Stimulated activated CD8-positive, alpha-beta memory T cell treated with anti-CD3 and anti-CD28 coated beads, Interleukin-15, amount 100 ng/mL, for 24 hours (primary cell): ENCODE measurements around the gene HJURP.
A peak's percentile ranks its signal among the peaks of the same experiment; 100 is the strongest.
"Not testable (repeated sequence)": the region's sequence is repeated elsewhere in the genome, so short reads cannot be mapped to it uniquely, and the experiment has no call there.

ENCODE experiments used
- DNase-seq: peaks from one replicate; pipeline ENCODE4 v3.0.0-alpha.2; 2020; ENCODE audit warnings: low read depth

Gene HJURP, protein sequence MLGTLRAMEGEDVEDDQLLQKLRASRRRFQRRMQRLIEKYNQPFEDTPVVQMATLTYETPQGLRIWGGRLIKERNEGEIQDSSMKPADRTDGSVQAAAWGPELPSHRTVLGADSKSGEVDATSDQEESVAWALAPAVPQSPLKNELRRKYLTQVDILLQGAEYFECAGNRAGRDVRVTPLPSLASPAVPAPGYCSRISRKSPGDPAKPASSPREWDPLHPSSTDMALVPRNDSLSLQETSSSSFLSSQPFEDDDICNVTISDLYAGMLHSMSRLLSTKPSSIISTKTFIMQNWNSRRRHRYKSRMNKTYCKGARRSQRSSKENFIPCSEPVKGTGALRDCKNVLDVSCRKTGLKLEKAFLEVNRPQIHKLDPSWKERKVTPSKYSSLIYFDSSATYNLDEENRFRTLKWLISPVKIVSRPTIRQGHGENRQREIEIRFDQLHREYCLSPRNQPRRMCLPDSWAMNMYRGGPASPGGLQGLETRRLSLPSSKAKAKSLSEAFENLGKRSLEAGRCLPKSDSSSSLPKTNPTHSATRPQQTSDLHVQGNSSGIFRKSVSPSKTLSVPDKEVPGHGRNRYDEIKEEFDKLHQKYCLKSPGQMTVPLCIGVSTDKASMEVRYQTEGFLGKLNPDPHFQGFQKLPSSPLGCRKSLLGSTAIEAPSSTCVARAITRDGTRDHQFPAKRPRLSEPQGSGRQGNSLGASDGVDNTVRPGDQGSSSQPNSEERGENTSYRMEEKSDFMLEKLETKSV

GRCh38 chr2:233854241-233854981, at the start of gene HJURP:
Gene HJURP (minus strand): TSS chr2:233854535. CDS start chr2:233854500, 35 bp downstream.
- DNase-seq: peak; percentile 61

GRCh38 chr2:233901884-233902283, 47.5 kb upstream of the HJURP start:
- no peak for DNase-seq

- DNase-seq: no peak
These were observed 47.0 kb upstream of the HJURP start for GRCh38 chr2:233901367-233901766.

GRCh38 chr2:233896253-233896652, 41.9 kb upstream of the HJURP start:
- DNase-seq: not testable (repeated sequence)

GRCh38 chr2:233892793-233893192, 38.5 kb upstream of the HJURP start:
- DNase-seq: no peak

DNA sequence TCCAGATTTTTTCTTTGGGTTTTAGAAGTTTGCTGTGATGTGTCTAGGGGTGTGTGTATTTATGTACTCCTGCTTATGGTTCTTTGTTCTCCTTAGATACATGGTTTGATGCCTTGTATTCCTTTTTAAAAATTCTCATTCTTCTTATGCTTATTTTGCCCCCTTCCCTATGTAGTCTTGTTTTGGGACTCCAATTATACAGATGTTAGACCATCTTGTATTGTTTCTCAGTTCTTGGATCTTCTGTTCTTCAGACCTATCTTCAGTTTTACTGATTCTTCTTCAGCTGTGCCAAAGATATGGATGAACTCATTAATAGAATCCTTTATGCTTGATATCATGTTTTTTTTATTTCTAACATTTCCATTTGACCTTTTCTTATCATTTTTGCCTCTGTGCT, 28.0 kb upstream of the HJURP start:
- DNase-seq: no peak

DNA sequence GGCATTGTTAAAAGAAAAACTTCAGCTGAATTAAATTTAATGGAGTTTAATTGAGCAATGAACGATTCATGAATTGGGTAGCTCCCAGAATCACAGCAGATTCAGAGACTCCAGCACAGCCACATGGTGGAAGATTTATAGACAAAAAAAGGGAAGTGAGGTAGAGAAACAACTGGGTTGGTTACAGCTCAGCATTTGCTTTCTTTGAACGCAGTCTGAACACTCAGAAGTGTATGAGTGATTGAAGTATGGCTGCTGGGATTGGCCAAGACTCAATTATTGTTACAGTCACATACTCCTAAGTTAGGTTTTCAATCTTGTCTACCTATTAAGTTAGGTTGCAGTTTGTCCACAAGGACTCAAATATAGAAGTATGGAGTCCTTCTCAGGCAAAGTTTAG, 17.8 kb upstream of the HJURP start:
- DNase-seq: not testable (repeated sequence)

GRCh38 chr2:233871432-233871831, 17.1 kb upstream of the HJURP start:
- DNase-seq: no peak

- peak; percentile 31 for DNase-seq
These were observed 13.7 kb upstream of the HJURP start, which contains the start of gene MSL3B for GRCh38 chr2:233867993-233868532. Gene MSL3B (minus strand): TSS chr2:233868386.

DNA sequence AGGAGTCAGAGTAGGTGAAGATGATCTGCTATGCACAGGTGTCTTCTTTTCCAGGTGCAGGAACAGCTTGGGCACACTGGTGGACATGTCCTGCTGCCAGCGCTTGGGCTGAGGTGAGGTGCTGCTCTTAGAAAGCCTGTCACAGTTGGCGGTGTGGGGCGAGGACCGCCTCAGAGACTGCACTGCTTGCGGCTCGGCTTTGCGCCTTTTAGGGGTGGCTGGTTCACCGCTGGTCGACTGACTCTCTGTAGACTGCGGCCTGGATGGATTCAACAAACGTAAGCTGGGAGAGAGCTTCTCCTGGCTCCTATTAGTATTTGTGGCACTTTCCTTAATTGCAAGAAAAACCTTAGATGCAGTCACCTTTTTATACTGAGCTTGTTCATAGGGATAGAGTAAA, 12.1 kb upstream of the HJURP start:
- DNase-seq: no peak

- DNase-seq: no peak
These were observed 11.5 kb upstream of the HJURP start for GRCh38 chr2:233865838-233866237.

- DNase-seq: no peak
These were observed 8.0 kb upstream of the HJURP start for GRCh38 chr2:233862261-233862768.

GRCh38 chr2:233858331-233858730, 4.0 kb upstream of the HJURP start:
- no peak for DNase-seq

GRCh38 chr2:233857511-233858141, 3.3 kb upstream of the HJURP start:
- peak; percentile 28 for DNase-seq

DNA sequence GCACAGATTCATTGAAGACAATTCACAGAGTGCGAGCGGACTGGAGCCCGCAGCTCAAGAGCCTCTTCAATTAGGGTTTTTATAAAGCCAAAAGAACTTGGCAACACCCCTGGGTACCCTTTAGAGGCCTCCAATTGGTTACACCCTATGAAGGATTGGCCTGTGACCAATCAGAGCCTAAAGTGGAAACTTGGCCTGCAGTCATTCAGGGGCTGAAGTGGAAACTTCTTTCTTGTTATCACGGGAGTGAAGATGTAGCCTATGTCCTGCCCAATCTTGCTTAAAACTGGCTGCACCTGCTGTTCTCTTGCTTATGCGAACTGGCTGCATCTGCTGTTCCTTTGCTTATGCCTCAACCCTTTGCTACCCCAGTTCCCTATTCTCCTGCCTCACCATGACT, 1.8 kb upstream of the HJURP start:
- no peak for DNase-seq

DNA sequence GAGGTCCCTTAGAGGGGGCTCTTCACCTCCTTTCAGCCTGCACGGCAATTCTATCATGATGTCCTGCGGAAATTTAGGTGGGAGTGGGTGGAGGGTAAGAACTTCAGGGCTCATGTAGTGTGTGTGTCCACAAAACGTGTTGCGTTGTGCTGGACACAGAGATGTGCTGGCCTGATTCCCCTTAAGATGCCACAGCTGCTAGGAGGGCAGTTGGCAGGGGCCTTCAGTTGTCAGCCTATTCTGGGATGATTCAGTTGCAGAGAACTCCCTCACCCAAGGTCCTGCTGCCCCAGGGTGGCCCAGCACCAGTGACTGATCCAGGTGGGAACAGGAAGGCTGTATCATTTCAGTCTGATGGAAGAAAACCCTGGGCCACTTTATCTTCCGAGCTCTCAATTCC, 1.0 kb upstream of the HJURP start:
- DNase-seq: no peak

DNA sequence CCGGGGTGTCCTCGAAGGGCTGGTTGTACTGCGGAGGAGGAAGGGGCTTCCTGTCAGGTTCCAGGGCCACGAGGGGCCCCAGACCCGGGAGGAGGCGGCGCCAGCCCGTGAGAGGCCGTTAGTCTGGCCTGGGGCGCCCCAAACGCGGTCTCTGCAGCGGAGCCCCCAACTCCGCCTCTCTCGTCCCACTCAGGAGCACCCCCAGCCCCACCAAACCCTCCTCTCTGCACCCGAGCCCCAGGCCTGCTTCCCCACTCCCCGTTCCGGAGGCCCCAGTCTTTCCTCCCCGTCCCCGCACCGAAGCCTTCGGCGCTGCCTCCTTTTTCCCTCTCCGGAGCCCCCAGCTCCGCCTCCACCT, 473 bp downstream of the HJURP start:
- no peak for DNase-seq

GRCh38 chr2:233853353-233853752, 982 bp downstream of the HJURP start:
- DNase-seq: no peak

- no peak for DNase-seq
These were observed 2.3 kb downstream of the HJURP start for GRCh38 chr2:233852056-233852455.

DNA sequence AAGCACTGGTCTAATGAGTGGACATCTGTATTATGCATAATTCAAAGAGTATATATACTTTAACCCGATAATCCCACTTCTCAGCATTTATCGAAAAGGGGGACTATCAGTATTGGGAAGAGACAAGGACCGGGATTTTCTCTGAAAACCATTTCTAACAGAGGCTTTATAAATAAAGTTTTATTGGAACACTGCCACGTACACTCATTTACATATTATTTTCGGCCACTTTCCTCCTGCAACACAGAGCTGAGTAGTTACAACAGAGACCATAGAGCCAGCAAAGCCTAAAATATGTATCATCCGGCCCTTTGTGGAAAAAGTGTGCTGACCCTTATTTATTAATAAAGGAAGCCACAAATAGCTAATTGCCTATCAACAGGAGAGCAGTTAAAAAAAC, 3.2 kb downstream of the HJURP start:
- no peak for DNase-seq

GRCh38 chr2:233850745-233851144, 3.6 kb downstream of the HJURP start:
- no peak for DNase-seq
